Panc1 (cell line): Measurements from ENCODE around the gene KIF7.

ENCODE experiments used
- POLR2AphosphoS5 ChIP-seq: IDR thresholded peaks from 2 replicates; pipeline ENCODE4 v1.6.1; 2012; ENCODE audit warnings: mild to moderate bottlenecking, low read depth, low read length, moderate library complexity
- TF ChIP-seq, protein P1 (sequence below): fragments of 450-650 bp; IDR thresholded peaks from 2 replicates; pipeline ENCODE4 v1.5.1; 2017; ENCODE audit warnings: mild to moderate bottlenecking

DNA sequence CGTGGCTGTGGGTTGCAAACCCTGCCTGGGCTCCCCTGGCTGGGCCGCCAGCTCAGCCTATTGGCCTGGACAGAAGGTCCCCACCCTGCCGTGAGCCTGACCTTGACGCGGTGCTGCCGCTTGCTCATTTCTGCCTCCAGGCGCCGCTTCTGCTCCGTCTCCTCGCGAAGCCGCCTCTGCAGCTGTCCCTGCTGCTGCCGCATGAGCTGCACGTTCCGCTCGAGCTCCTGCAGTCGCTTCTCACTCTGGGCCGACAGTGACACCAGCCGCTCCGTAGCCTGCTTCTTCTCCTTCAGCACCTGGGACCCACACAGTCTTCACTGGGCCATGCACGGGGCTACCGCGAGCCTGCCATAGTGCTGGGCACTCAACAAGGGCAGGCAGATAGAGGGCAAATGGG, 21.7 kb downstream of the KIF7 start:
- TF ChIP-seq, protein P1, sequence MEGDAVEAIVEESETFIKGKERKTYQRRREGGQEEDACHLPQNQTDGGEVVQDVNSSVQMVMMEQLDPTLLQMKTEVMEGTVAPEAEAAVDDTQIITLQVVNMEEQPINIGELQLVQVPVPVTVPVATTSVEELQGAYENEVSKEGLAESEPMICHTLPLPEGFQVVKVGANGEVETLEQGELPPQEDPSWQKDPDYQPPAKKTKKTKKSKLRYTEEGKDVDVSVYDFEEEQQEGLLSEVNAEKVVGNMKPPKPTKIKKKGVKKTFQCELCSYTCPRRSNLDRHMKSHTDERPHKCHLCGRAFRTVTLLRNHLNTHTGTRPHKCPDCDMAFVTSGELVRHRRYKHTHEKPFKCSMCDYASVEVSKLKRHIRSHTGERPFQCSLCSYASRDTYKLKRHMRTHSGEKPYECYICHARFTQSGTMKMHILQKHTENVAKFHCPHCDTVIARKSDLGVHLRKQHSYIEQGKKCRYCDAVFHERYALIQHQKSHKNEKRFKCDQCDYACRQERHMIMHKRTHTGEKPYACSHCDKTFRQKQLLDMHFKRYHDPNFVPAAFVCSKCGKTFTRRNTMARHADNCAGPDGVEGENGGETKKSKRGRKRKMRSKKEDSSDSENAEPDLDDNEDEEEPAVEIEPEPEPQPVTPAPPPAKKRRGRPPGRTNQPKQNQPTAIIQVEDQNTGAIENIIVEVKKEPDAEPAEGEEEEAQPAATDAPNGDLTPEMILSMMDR = no peak
- TF ChIP-seq POLR2AphosphoS5 = no peak
